OCI-LY1 (cell line): ENCODE results near the gene KCNMA1.

ENCODE experiments used
- EZH2 ChIP-seq: fragments of 200-600 bp; sonication (generic), shearing (Covaris generic); IDR thresholded peaks from 2 replicates; pipeline ENCODE4 v1.8.0; 2017; ENCODE audit warnings: borderline replicate concordance, mixed run types, mild to moderate bottlenecking, antibody characterized with exemption, low read length, moderate library complexity, mixed read lengths
- TF ChIP-seq, protein P1 (sequence below): fragments of 200-600 bp; sonication (generic), shearing (Covaris generic); IDR thresholded peaks from 2 replicates; pipeline ENCODE4 v1.5.1; 2017; ENCODE audit warnings: mild to moderate bottlenecking, antibody characterized with exemption, low read length, moderate library complexity, mixed read lengths

- TF ChIP-seq, protein P1, sequence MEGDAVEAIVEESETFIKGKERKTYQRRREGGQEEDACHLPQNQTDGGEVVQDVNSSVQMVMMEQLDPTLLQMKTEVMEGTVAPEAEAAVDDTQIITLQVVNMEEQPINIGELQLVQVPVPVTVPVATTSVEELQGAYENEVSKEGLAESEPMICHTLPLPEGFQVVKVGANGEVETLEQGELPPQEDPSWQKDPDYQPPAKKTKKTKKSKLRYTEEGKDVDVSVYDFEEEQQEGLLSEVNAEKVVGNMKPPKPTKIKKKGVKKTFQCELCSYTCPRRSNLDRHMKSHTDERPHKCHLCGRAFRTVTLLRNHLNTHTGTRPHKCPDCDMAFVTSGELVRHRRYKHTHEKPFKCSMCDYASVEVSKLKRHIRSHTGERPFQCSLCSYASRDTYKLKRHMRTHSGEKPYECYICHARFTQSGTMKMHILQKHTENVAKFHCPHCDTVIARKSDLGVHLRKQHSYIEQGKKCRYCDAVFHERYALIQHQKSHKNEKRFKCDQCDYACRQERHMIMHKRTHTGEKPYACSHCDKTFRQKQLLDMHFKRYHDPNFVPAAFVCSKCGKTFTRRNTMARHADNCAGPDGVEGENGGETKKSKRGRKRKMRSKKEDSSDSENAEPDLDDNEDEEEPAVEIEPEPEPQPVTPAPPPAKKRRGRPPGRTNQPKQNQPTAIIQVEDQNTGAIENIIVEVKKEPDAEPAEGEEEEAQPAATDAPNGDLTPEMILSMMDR, result no peak
- TF ChIP-seq EZH2, result no peak
Measured at GRCh38 chr10:77635402-77636227, 2.0 kb downstream of the KCNMA1 start.
